ENCODE measurements around the gene CNFN.

The CNFN gene

DNA sequence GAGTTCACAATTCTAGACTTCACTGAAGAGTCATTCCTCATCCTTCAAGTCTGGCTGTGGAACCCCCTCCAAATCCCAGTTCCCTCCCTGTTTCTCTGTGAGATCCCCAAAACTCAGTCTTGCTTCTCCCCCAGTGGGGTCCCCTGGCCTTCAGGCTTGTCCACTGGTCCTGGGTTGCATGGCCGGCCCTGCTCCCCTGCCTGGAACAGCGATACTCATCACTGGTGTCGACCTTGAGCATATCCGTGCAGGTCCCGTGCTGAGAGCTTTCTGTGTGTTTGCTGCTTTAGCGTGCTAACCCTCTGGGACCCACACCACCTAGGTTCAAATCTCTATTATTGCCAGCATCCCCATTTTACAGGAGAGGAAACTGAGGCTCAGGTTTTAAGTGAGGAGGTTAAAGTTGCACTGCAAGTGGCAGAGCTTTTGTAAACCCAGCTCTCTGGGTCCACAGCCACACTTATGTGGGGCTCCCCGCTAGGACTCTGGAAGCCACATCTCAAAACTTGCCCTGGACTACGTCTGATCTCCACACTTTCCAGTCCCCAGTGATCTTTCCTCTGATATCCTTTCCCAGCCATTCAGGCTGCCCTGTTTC is 21.6 kb upstream of the CNFN start:
- Histone ChIP-seq H3K36me3 (ENCODE audit: low read depth) (peaks cover 7% of the 10 kb centered on the region), H3K4me3 (ENCODE audit: severe bottlenecking) (no peak overlapping the region), H3K4me1 (ENCODE audit: insufficient read depth, poor library complexity, severe bottlenecking) (no peaks in the 10 kb centered on the region), H3K27me3 (ENCODE audit: insufficient read depth, poor library complexity, severe bottlenecking) (no peaks in the 10 kb centered on the region), H3K9me3 (ENCODE audit: severe bottlenecking) (no peaks in the 10 kb centered on the region), H3K27ac (ENCODE audit: poor library complexity, severe bottlenecking) (no peak overlapping the region)
- no peak for DNase-seq (ENCODE audit: low spot score)
- no peak for ATAC-seq (ENCODE audit: low read depth)
- no peak for TF ChIP-seq CTCF (IDR thresholded peaks at IDR 0.05; ENCODE audit: poor library complexity, severe bottlenecking)

DNA sequence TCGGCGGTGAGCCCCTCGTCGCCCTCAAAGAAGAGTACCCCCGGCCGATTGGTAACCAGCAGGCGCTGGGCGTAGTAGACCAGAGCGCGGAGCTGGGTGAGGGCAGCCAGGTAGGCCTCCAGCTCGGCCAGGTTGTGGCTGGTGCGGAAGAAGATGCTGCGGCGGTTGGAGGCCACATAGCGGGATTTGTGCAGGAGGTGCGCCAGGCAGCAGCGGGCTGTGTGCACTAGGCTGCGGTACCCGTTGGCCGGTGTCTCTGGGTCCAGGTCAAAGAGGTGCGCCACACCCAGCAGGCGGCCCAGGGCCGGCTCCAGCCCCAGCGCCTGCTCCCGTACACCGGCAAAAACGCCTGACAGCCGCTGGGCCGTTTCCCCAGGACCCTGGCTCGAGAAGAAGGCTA is 20.3 kb upstream of the CNFN start:
- Histone ChIP-seq H3K4me1 (ENCODE audit: insufficient read depth, poor library complexity, severe bottlenecking) (no peaks in the 10 kb centered on the region), H3K4me3 (ENCODE audit: severe bottlenecking) (no peak overlapping the region), H3K27ac (ENCODE audit: poor library complexity, severe bottlenecking) (no peak overlapping the region), H3K9me3 (ENCODE audit: severe bottlenecking) (no peaks in the 10 kb centered on the region), H3K27me3 (ENCODE audit: insufficient read depth, poor library complexity, severe bottlenecking) (no peaks in the 10 kb centered on the region), H3K36me3 (ENCODE audit: low read depth) (peaks cover 7% of the 10 kb centered on the region)
- no peak for ATAC-seq (ENCODE audit: low read depth)
- TF ChIP-seq CTCF (IDR thresholded peaks at IDR 0.05; ENCODE audit: poor library complexity, severe bottlenecking): no peak
- no peak for DNase-seq (ENCODE audit: low spot score)

- Histone ChIP-seq H3K27ac (ENCODE audit: poor library complexity, severe bottlenecking) (no peak overlapping the region), H3K4me1 (ENCODE audit: insufficient read depth, poor library complexity, severe bottlenecking) (no peaks in the 10 kb centered on the region), H3K36me3 (ENCODE audit: low read depth) (no peaks in the 10 kb centered on the region; the same call in 1 of the 2 replicates), H3K27me3 (ENCODE audit: insufficient read depth, poor library complexity, severe bottlenecking) (no peaks in the 10 kb centered on the region), H3K4me3 (ENCODE audit: severe bottlenecking) (no peak overlapping the region), H3K9me3 (ENCODE audit: severe bottlenecking) (no peaks in the 10 kb centered on the region)
- TF ChIP-seq CTCF (IDR thresholded peaks at IDR 0.05; ENCODE audit: poor library complexity, severe bottlenecking): no peak
- no peak for DNase-seq (ENCODE audit: low spot score)
- no peak for ATAC-seq (ENCODE audit: low read depth)
Observed at GRCh38 chr19:42409477-42409876, 19.4 kb upstream of the CNFN start.

GRCh38 chr19:42407816-42408175 is 17.7 kb upstream of the CNFN start:
- Histone ChIP-seq H3K36me3 (ENCODE audit: low read depth) (no peaks in the 10 kb centered on the region; the same call in 1 of the 2 replicates), H3K27ac (ENCODE audit: poor library complexity, severe bottlenecking) (no peak overlapping the region), H3K4me3 (ENCODE audit: severe bottlenecking) (no peak overlapping the region), H3K27me3 (ENCODE audit: insufficient read depth, poor library complexity, severe bottlenecking) (no peaks in the 10 kb centered on the region), H3K4me1 (ENCODE audit: insufficient read depth, poor library complexity, severe bottlenecking) (no peaks in the 10 kb centered on the region), H3K9me3 (ENCODE audit: severe bottlenecking) (no peaks in the 10 kb centered on the region)
- DNase-seq (ENCODE audit: low spot score): no peak
- no peak for TF ChIP-seq CTCF (IDR thresholded peaks at IDR 0.05; ENCODE audit: poor library complexity, severe bottlenecking)
- no peak for ATAC-seq (ENCODE audit: low read depth)

DNA sequence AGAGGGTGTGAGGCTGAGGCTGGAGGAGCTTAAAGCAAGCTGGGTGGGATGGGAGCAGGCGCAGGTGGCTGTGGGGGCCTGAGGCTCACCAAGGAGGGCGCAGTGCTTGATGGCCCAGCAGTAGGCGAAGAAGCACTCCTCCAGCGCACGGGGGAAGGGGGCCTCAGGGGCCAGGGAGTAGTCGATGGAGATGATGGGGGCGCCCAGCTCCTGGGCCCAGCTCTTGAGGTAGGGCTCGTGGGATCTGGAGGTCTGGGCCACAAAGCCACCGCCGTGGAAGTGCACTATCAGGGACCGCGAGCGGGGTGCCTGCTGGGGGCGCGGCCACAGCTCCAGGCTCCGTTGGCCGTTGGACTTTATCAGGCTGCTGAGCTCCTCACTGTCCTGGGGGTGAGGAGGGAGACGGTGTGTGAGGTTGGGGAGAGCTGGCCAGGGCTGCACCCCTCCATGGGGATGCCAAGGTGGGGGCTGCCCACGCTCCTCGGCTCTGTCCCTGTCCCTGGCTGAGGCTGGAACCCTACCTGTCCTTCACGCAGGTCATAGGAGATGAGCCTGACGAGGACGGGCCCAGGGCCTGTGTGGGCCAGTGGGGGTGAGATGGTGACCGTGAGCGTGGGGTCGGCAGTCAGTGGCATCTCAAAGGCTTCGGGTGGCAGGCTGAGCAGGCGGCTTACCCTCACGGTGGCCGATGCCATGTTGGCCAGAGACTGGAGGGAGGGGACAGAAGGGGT is 17.2 kb upstream of the CNFN start:
- H3K36me3 ChIP-seq (ENCODE audit: low read depth): no peaks in the 10 kb centered on the region; the same call in 1 of the 2 replicates
- H3K9me3 ChIP-seq (ENCODE audit: severe bottlenecking): no peaks in the 10 kb centered on the region
- H3K4me1 ChIP-seq (ENCODE audit: insufficient read depth, poor library complexity, severe bottlenecking): no peaks in the 10 kb centered on the region
- no peak for ATAC-seq (ENCODE audit: low read depth)
- TF ChIP-seq CTCF (IDR thresholded peaks at IDR 0.05; ENCODE audit: poor library complexity, severe bottlenecking): no peak
- no peaks in the 10 kb centered on the region for H3K27me3 ChIP-seq (ENCODE audit: insufficient read depth, poor library complexity, severe bottlenecking)
- no peak overlapping the region for H3K4me3 ChIP-seq (ENCODE audit: severe bottlenecking)
- DNase-seq (ENCODE audit: low spot score): no peak
- H3K27ac ChIP-seq (ENCODE audit: poor library complexity, severe bottlenecking): no peak overlapping the region

All from RWPE2 (cell line).